Measurements from ENCODE around the gene ARHGAP24.

The ARHGAP24 gene

GRCh38 chr4:85946821-85947220, 471.9 kb downstream of the ARHGAP24 start:
- no peaks in the 10 kb centered on the region for H4K20me1 ChIP-seq (ENCODE audit: insufficient read depth, low read length)
- no peak overlapping the region for H3K4me3 ChIP-seq (ENCODE audit: low read length)
- no peaks in the 10 kb centered on the region for H3F3A ChIP-seq (ENCODE audit: insufficient read depth, low read length)
- no peaks in the 10 kb centered on the region for H3K79me2 ChIP-seq (ENCODE audit: low read length)
- no peak overlapping the region for H3K27ac ChIP-seq (ENCODE audit: low read length)
- H3K9ac ChIP-seq (ENCODE audit: low read length): no peak overlapping the region
- H3K4me1 ChIP-seq (ENCODE audit: low read length): no peaks in the 10 kb centered on the region
- no peak for TF ChIP-seq EZH2 (optimal IDR thresholded peaks at IDR 0.05; ENCODE audit: low read depth, low read length)
- TF ChIP-seq EZH2phosphoT487 (IDR thresholded peaks at IDR 0.05; ENCODE audit: low read length): no peak
- TF ChIP-seq, protein P1, sequence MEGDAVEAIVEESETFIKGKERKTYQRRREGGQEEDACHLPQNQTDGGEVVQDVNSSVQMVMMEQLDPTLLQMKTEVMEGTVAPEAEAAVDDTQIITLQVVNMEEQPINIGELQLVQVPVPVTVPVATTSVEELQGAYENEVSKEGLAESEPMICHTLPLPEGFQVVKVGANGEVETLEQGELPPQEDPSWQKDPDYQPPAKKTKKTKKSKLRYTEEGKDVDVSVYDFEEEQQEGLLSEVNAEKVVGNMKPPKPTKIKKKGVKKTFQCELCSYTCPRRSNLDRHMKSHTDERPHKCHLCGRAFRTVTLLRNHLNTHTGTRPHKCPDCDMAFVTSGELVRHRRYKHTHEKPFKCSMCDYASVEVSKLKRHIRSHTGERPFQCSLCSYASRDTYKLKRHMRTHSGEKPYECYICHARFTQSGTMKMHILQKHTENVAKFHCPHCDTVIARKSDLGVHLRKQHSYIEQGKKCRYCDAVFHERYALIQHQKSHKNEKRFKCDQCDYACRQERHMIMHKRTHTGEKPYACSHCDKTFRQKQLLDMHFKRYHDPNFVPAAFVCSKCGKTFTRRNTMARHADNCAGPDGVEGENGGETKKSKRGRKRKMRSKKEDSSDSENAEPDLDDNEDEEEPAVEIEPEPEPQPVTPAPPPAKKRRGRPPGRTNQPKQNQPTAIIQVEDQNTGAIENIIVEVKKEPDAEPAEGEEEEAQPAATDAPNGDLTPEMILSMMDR (IDR thresholded peaks at IDR 0.05; ENCODE audit: low read length): no peak
- no peak overlapping the region for H2AFZ ChIP-seq (ENCODE audit: low read length)
- H3K36me3 ChIP-seq (replicated peaks; ENCODE audit: insufficient read depth, low read length): no peaks in the 10 kb centered on the region
- no peak overlapping the region for H3K4me2 ChIP-seq (ENCODE audit: low read depth, low read length)
- no peaks in the 10 kb centered on the region for H3K9me3 ChIP-seq (replicated peaks; ENCODE audit: insufficient read depth, low read length)
- no peaks in the 10 kb centered on the region for H3K27me3 ChIP-seq (replicated peaks; ENCODE audit: insufficient read depth, low read length)
- no peak for DNase-seq
- no peaks in the 10 kb centered on the region for H3K9me2 ChIP-seq (replicated peaks; ENCODE audit: insufficient read depth, low read length)

DNA sequence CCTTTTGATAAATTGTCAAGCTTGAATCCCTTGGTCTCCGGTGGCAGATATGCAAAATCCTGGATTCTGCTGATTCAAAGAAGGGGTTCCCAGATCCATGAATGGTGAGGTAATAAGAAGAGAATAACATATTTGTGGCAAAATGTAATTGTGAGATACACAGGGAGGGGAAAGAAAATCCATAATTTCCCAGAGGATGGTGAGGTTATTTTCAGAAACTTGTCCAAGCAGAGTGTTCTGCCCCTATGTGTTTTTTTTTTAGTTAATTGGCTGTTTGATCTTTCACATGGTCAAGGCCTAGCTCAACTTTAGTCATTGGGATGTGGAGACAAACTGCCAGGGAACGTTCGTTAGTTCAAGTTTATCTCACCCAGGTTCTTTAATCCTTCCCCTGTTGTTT, 476.1 kb downstream of the ARHGAP24 start:
- H3F3A ChIP-seq (ENCODE audit: insufficient read depth, low read length): no peaks in the 10 kb centered on the region
- no peak overlapping the region for H3K9ac ChIP-seq (ENCODE audit: low read length)
- no peaks in the 10 kb centered on the region for H3K4me1 ChIP-seq (ENCODE audit: low read length)
- H3K27me3 ChIP-seq (replicated peaks; ENCODE audit: insufficient read depth, low read length): no peaks in the 10 kb centered on the region
- no peak overlapping the region for H3K4me3 ChIP-seq (ENCODE audit: low read length)
- no peak overlapping the region for H2AFZ ChIP-seq (ENCODE audit: low read length)
- no peak overlapping the region for H3K4me2 ChIP-seq (ENCODE audit: low read depth, low read length)
- H4K20me1 ChIP-seq (ENCODE audit: insufficient read depth, low read length): no peaks in the 10 kb centered on the region
- no peaks in the 10 kb centered on the region for H3K79me2 ChIP-seq (ENCODE audit: low read length)
- no peak for DNase-seq
- H3K36me3 ChIP-seq (replicated peaks; ENCODE audit: insufficient read depth, low read length): no peaks in the 10 kb centered on the region
- TF ChIP-seq EZH2phosphoT487 (IDR thresholded peaks at IDR 0.05; ENCODE audit: low read length): no peak
- TF ChIP-seq, protein P1 (IDR thresholded peaks at IDR 0.05; ENCODE audit: low read length): no peak
- TF ChIP-seq EZH2 (optimal IDR thresholded peaks at IDR 0.05; ENCODE audit: low read depth, low read length): no peak
- no peaks in the 10 kb centered on the region for H3K9me3 ChIP-seq (replicated peaks; ENCODE audit: insufficient read depth, low read length)
- H3K9me2 ChIP-seq (replicated peaks; ENCODE audit: insufficient read depth, low read length): no peaks in the 10 kb centered on the region
- H3K27ac ChIP-seq (ENCODE audit: low read length): no peak overlapping the region

- Histone ChIP-seq H4K20me1 (ENCODE audit: insufficient read depth, low read length) (no peaks in the 10 kb centered on the region), H3K9me3 (replicated peaks; ENCODE audit: insufficient read depth, low read length) (no peaks in the 10 kb centered on the region), H3K27me3 (replicated peaks; ENCODE audit: insufficient read depth, low read length) (no peaks in the 10 kb centered on the region), H3F3A (ENCODE audit: insufficient read depth, low read length) (no peaks in the 10 kb centered on the region), H3K9ac (ENCODE audit: low read length) (no peak overlapping the region), H2AFZ (ENCODE audit: low read length) (no peak overlapping the region), H3K36me3 (replicated peaks; ENCODE audit: insufficient read depth, low read length) (no peaks in the 10 kb centered on the region), H3K4me3 (ENCODE audit: low read length) (no peak overlapping the region), H3K4me1 (ENCODE audit: low read length) (no peaks in the 10 kb centered on the region), H3K79me2 (ENCODE audit: low read length) (no peaks in the 10 kb centered on the region), H3K27ac (ENCODE audit: low read length) (no peak overlapping the region), H3K4me2 (ENCODE audit: low read depth, low read length) (no peak overlapping the region), H3K9me2 (replicated peaks; ENCODE audit: insufficient read depth, low read length) (no peaks in the 10 kb centered on the region)
- TF ChIP-seq, protein P1 (IDR thresholded peaks at IDR 0.05; ENCODE audit: low read length): no peak
- TF ChIP-seq EZH2 (optimal IDR thresholded peaks at IDR 0.05; ENCODE audit: low read depth, low read length) (no peak), EZH2phosphoT487 (IDR thresholded peaks at IDR 0.05; ENCODE audit: low read length) (no peak)
- no peak for DNase-seq
These were observed 477.6 kb downstream of the ARHGAP24 start for GRCh38 chr4:85952528-85952927.

All from MM.1S (cell line).